ENCODE results near the gene CHRFAM7A.
"Not testable (repeated sequence)": the region's sequence is repeated elsewhere in the genome, so short reads cannot be mapped to it uniquely, and the experiment has no call there.

CHRFAM7A gene

GRCh38 chr15:30315704-30316103 lies 77.6 kb downstream of the CHRFAM7A start:
- H3K9me3 ChIP-seq (ENCODE audit: insufficient read depth, low read depth, low read length); H3K4me1 ChIP-seq (ENCODE audit: insufficient read depth, low read length); H3K27ac ChIP-seq (ENCODE audit: low read depth, low read length); H3K4me3 ChIP-seq (ENCODE audit: low read length); H3K27me3 ChIP-seq (ENCODE audit: insufficient read depth, low read length); H3K36me3 ChIP-seq (ENCODE audit: insufficient read depth, low read length); H3K9ac ChIP-seq (ENCODE audit: low read depth, low read length): not testable (repeated sequence)
- WGBS, result no CpG with 5 or more reads among the region's 3 CpGs

GRCh38 chr15:30310575-30310974 lies 82.8 kb downstream of the CHRFAM7A start:
- H3K27ac ChIP-seq (ENCODE audit: low read depth, low read length); H3K27me3 ChIP-seq (ENCODE audit: insufficient read depth, low read length); H3K4me3 ChIP-seq (ENCODE audit: low read length): not testable (repeated sequence)

More at GRCh38 chr15:30310575-30310974, 82.8 kb downstream of the CHRFAM7A start:
- not testable (repeated sequence) for H3K4me1 ChIP-seq (ENCODE audit: insufficient read depth, low read length); H3K9me3 ChIP-seq (ENCODE audit: insufficient read depth, low read depth, low read length); H3K36me3 ChIP-seq (ENCODE audit: insufficient read depth, low read length); H3K9ac ChIP-seq (ENCODE audit: low read depth, low read length)
